Heart right ventricle (tissue), 16 donors: Measurements from ENCODE around the gene FUT8. TPM values are rescaled to one million over a fixed set of nuclear protein-coding genes. Genes with fewer than 3 reads are reported as not detected.

Source experiments
- ATAC-seq, 8 donors: fragments of 200-7000 bp; cut with Tn5 transposase; one replicate each; pipeline ENCODE4 v1.9.1; 2020; ENCODE audit warnings: mild to moderate bottlenecking in 8 of 8, moderate library complexity in 8 of 8, moderate number of reproducible peaks in 1 of 8
- DNase-seq, 2 donors: peaks; one replicate each; pipeline ENCODE4 v3.0.0-alpha.2; 2020
- H3K27ac ChIP-seq, 10 donors: fragments of 200-600 bp; sonication (generic) in 2 of 10; one replicate each; pipeline versions ENCODE4 v1.5.0 to v1.8.0; 2020 to 2022; ENCODE audit warnings: mild to moderate bottlenecking in 3 of 10
- H3K27me3 ChIP-seq, 7 donors: fragments of 200-600 bp; one replicate each; pipeline ENCODE4 v1.8.0; 2021 to 2022; ENCODE audit warnings: mild to moderate bottlenecking in 2 of 7
- H3K36me3 ChIP-seq, 9 donors: fragments of 200-600 bp; sonication (generic) in 1 of 9; one replicate each; pipeline versions ENCODE4 v1.5.0 to v1.8.0; 2020 to 2022; ENCODE audit warnings: mild to moderate bottlenecking in 2 of 9
- H3K4me1 ChIP-seq, 9 donors: fragments of 200-600 bp; sonication (generic) in 1 of 9; one replicate each; pipeline versions ENCODE4 v1.5.0 to v1.8.0; 2020 to 2022; ENCODE audit warnings: mild to moderate bottlenecking in 4 of 9
- H3K4me3 ChIP-seq, 10 donors: fragments of 200-600 bp; sonication (generic) in 2 of 10; one replicate each; pipeline versions ENCODE4 v1.5.0 to v1.8.0; 2020 to 2022; ENCODE audit warnings: mild to moderate bottlenecking in 7 of 10, moderate library complexity in 2 of 10
- H3K9me3 ChIP-seq, 11 donors: fragments of 200-600 bp in 10 of 11; sonication (generic) in 2 of 11; one replicate each; pipeline versions ENCODE4 v1.5.0 to v1.8.0; 2013 to 2022; ENCODE audit warnings: mild to moderate bottlenecking in 2 of 11, control low read depth in 1 of 11, moderate library complexity in 1 of 11
- WGBS, 2 donors: extraction: QIAGEN DNeasy Blood & Tissue Kit; methylation state at CpG; one replicate each; pipeline ENCODE4 v1.1.7; 2013; ENCODE audit warnings: inconsistent platforms in 1 of 2; 5-methylcytosine and 5-hydroxymethylcytosine counted together
- intact Hi-C, 10 donors: fragments of 100-400 bp; cut with DNase I; formaldehyde crosslinking; loops; one replicate each; pipeline versions ENCODE4 v1.11.1 to v1.14.2; 2022
- polyA plus RNA-seq, 2 donors: library from polyadenylated mRNA; stranded (reverse); fragments of 200-250 nt; gene quantifications; one replicate each; pipeline ENCODE4 v1.2.3, GENCODE V29; 2013
- total RNA-seq, 10 donors: library from RNA; stranded (reverse); fragmentation: NEBNext Ultra II Directional in 3 of 10; extraction: Animal tissue kit (Norgen Biotek cat#: 25700) in 3 of 10; gene quantifications; one replicate each; pipeline versions ENCODE4 v1.2.1 to v1.2.4, GENCODE V29; 2021 to 2023
- TF ChIP-seq, protein P1 (sequence below), 9 donors: fragments of 200-600 bp; sonication (generic) in 2 of 9; IDR thresholded peaks; one replicate each; pipeline versions ENCODE4 v1.5.0 to v1.8.0; 2021 to 2022; ENCODE audit warnings: antibody characterized with exemption in 9 of 9, mild to moderate bottlenecking in 5 of 9, moderate library complexity in 1 of 9
- donor health status: Arrhythmogenic right ventricular cardiomyopathy.
- donor health status: ischemic (EF 13 %, LVEDD 7.1; RV severe dilation, severe dysfunction).
- donor health status: healthy with polysubstance abuse.
- donor health status: DM: no; HTN: yes; CAD: no.
- donor health status: DM: no; HTN: no; CAD: no.
- donor health status: ischemic (EF 25% LVEDD 6.9; RV normal size, moderate dysfunction).
- donor health status: ischemic (EF 25% LVEDD 5.7; RV mildly dilated, moderate dysfunction).
- donor health status: healthy.
- donor health status: DM: yes; HTN: yes; CAD: no.
- donor health status: Ischemic cardiomyopathy.
- donor health status: ischemic (EF 35%, LVEDD 5.7; RV mildly dilated, moderate dysfunction).
- donor health status: nonischemic (EF 11% LVEDD 7.7; RV severe dilation, severe dysfunction).
- donor health status: DM: yes; HTN: yes; CAD: no.
- donor health status: PGD.
- donor health status: ischemic (EF 29% LVEDD 5.4; RV normal size, mild dysfunction).
- donor health status: nonischemic (EF 23%, LVEDD 6.1; RV moderate dilation, normal function).

FUT8 gene
- total and polyA plus RNA-seq, 12 donors = 2.9 to 16.1 (median 9.9) TPM

- DNase-seq = no peak
- intact Hi-C loops = no loop called here
- ATAC-seq = no peak
- Histone ChIP-seq H3K4me1 (peaks cover 0 to 4% (median 0%) of the 10 kb centered on the region in 9 donors), H3K9me3 (peaks cover 0 to 5% (median 0%) of the 10 kb centered on the region in 11 donors), H3K4me3 (no peak overlapping the region), H3K27me3 (no peaks in the 10 kb centered on the region), H3K36me3 (peaks cover 0 to 17% (median 0%) of the 10 kb centered on the region in 9 donors), H3K27ac (no peak overlapping the region)
- TF ChIP-seq, protein P1, sequence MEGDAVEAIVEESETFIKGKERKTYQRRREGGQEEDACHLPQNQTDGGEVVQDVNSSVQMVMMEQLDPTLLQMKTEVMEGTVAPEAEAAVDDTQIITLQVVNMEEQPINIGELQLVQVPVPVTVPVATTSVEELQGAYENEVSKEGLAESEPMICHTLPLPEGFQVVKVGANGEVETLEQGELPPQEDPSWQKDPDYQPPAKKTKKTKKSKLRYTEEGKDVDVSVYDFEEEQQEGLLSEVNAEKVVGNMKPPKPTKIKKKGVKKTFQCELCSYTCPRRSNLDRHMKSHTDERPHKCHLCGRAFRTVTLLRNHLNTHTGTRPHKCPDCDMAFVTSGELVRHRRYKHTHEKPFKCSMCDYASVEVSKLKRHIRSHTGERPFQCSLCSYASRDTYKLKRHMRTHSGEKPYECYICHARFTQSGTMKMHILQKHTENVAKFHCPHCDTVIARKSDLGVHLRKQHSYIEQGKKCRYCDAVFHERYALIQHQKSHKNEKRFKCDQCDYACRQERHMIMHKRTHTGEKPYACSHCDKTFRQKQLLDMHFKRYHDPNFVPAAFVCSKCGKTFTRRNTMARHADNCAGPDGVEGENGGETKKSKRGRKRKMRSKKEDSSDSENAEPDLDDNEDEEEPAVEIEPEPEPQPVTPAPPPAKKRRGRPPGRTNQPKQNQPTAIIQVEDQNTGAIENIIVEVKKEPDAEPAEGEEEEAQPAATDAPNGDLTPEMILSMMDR (IDR thresholded peaks at IDR 0.05) = no peak
- WGBS, 2 donors = 94% methylated on average over 5 of the region's 5 CpGs
These were observed 154.4 kb downstream of the FUT8 start for GRCh38 chr14:65566820-65567522.

GRCh38 chr14:65574611-65575010 lies 162.1 kb downstream of the FUT8 start:
- Histone ChIP-seq H3K9me3 (no peaks in the 10 kb centered on the region), H3K36me3 (no peaks in the 10 kb centered on the region), H3K27ac (no peak overlapping the region), H3K27me3 (no peaks in the 10 kb centered on the region), H3K4me1 (no peaks in the 10 kb centered on the region), H3K4me3 (no peak overlapping the region)
- intact Hi-C loops = no loop called here
- DNase-seq = no peak
- TF ChIP-seq, protein P1 (IDR thresholded peaks at IDR 0.05) = no peak
- ATAC-seq = no peak
- 49 to 72% methylated on average over 2 of the region's 2 CpGs for WGBS, 2 donors

- WGBS, 2 donors = 97 to 98% methylated on average over 6 of the region's 6 CpGs
- ATAC-seq (no peak), DNase-seq (no peak)
- no peak overlapping the region for H3K4me3 ChIP-seq
- H3K9me3 ChIP-seq = no peaks in the 10 kb centered on the region
- no peaks in the 10 kb centered on the region for H3K36me3 ChIP-seq
- no peaks in the 10 kb centered on the region for H3K27me3 ChIP-seq
- intact Hi-C loops = no loop called here
- TF ChIP-seq, protein P1 (IDR thresholded peaks at IDR 0.05) = no peak
- no peaks in the 10 kb centered on the region for H3K4me1 ChIP-seq
- no peak overlapping the region for H3K27ac ChIP-seq
These were observed 162.9 kb downstream of the FUT8 start for GRCh38 chr14:65575389-65575788.

- TF ChIP-seq, protein P1 (IDR thresholded peaks at IDR 0.05) = no peak
- no peak overlapping the region for H3K27ac ChIP-seq
- intact Hi-C loops = no loop called here
- H3K4me3 ChIP-seq = no peak overlapping the region
- H3K4me1 ChIP-seq = no peaks in the 10 kb centered on the region
- DNase-seq = no peak
- H3K9me3 ChIP-seq = no peaks in the 10 kb centered on the region
- H3K27me3 ChIP-seq = no peaks in the 10 kb centered on the region
- no peak for ATAC-seq
- WGBS, 2 donors = 88 to 95% methylated on average over 1 of the region's 1 CpG
- H3K36me3 ChIP-seq = no peaks in the 10 kb centered on the region
These were observed 168.4 kb downstream of the FUT8 start for GRCh38 chr14:65580973-65581372.
